NCI-H345 treated with DMSO at 0.1 percent for 48 hours (cell line): ENCODE data around the gene MTHFSD.

Experiments
- DNase-seq: peaks from one replicate; lab custom pipeline; 2025; ENCODE audit not compliant: unreplicated experiment; lab: John Stamatoyannopoulos, UW

MTHFSD gene

GRCh38 chr16:86515413-86515776, 39.6 kb downstream of the MTHFSD start:
- DNase-seq = no peak

- no peak for DNase-seq
Measured at GRCh38 chr16:86514481-86515376, 40.3 kb downstream of the MTHFSD start.

GRCh38 chr16:86513471-86514277, 41.4 kb downstream of the MTHFSD start:
- DNase-seq = no peak

GRCh38 chr16:86512860-86513470, 42.1 kb downstream of the MTHFSD start:
- no peak for DNase-seq

GRCh38 chr16:86512301-86512859, 42.7 kb downstream of the MTHFSD start:
- DNase-seq = no peak

- DNase-seq = no peak
Measured at GRCh38 chr16:86511317-86512161, 43.5 kb downstream of the MTHFSD start.

GRCh38 chr16:86510465-86511261, 44.4 kb downstream of the MTHFSD start, which contains the start of gene FOXF1:
Gene FOXF1, plus strand, starts transcription at chr16:86510527. Its CDS starts 43 bp downstream, at chr16:86510570.
- no peak for DNase-seq

- DNase-seq = no peak
Measured at GRCh38 chr16:86509759-86510464, 45.1 kb downstream of the MTHFSD start.

GRCh38 chr16:86508947-86509758, 45.9 kb downstream of the MTHFSD start:
- no peak for DNase-seq

GRCh38 chr16:86508028-86508946, 46.7 kb downstream of the MTHFSD start:
- no peak for DNase-seq

GRCh38 chr16:86507173-86508027, 47.6 kb downstream of the MTHFSD start:
- no peak for DNase-seq

GRCh38 chr16:86505899-86506864, 48.9 kb downstream of the MTHFSD start:
- DNase-seq = no peak

- DNase-seq = no peak
Measured at GRCh38 chr16:86505185-86505898, 49.7 kb downstream of the MTHFSD start.
